Right cardiac atrium (tissue), 5 donors: ENCODE data around the gene ATG7. TPM values are rescaled to one million over a fixed set of nuclear protein-coding genes. Genes with fewer than 3 reads are reported as not detected.
A peak's percentile ranks its signal among the peaks of the same experiment; 100 is the strongest.

ENCODE experiments used
- ATAC-seq, 2 donors: fragments of 200-7000 bp; cut with Tn5 transposase; one replicate each; pipeline versions ENCODE4 v1.8.0 to v1.9.1; 2020; ENCODE audit warnings: moderate library complexity in 2 of 2, mild to moderate bottlenecking in 1 of 2
- DNase-seq, 3 donors: peaks; one replicate each; pipeline ENCODE4 v3.0.0-alpha.2; 2020
- H3K27ac ChIP-seq: one replicate; pipeline ENCODE4 v1.5.1; 2013; ENCODE audit warnings: mild to moderate bottlenecking, low read length, control low read depth, moderate library complexity
- H3K27me3 ChIP-seq: one replicate; pipeline ENCODE4 v1.6.1; 2013; ENCODE audit not compliant: control insufficient read depth, insufficient read depth
- H3K4me1 ChIP-seq: one replicate; pipeline ENCODE4 v1.6.1; 2013; ENCODE audit warnings: low read length; ENCODE audit not compliant: control insufficient read depth, insufficient read depth
- H3K4me3 ChIP-seq: one replicate; pipeline ENCODE4 v1.5.1; 2013; ENCODE audit warnings: low read length, control low read depth
- H3K9me3 ChIP-seq: one replicate; pipeline ENCODE4 v1.6.1; 2013; ENCODE audit warnings: low read length; ENCODE audit not compliant: control insufficient read depth
- WGBS: extraction: QIAGEN DNeasy Blood & Tissue Kit; methylation state at CpG from one replicate; pipeline ENCODE4 v1.1.7; 2013; 5-methylcytosine and 5-hydroxymethylcytosine counted together
- intact Hi-C, 4 donors: fragments of 100-400 bp; cut with DNase I; formaldehyde crosslinking; loops; one replicate each; pipeline versions ENCODE4 v1.11.0 to v1.14.0; 2022 to 2023
- polyA plus RNA-seq: library from polyadenylated mRNA; stranded (reverse); fragments of 200-250 nt; gene quantifications from one replicate; pipeline ENCODE4 v1.2.3, GENCODE V29; 2013
- total RNA-seq, 4 donors: library from RNA; stranded (reverse); fragmentation: NEBNext Ultra II Directional; extraction: Animal tissue kit (Norgen Biotek cat#: 25700); gene quantifications; one replicate each; pipeline ENCODE4 v1.2.1, GENCODE V29; 2021
- donor health status: healthy with polysubstance abuse.
- donor health status: DM: no; HTN: yes; CAD: no.
- donor health status: DM: no; HTN: no; CAD: no.
- donor health status: DM: no; HTN: yes; CAD: no; lungs with severe emphysema.
- donor health status: DM: yes; HTN: yes; CAD: no.

ATG7 gene
- total and polyA plus RNA-seq, 5 donors = 5.9 to 22.3 (median 19.6) TPM

GRCh38 chr3:11583235-11583634 is 311.0 kb downstream of the ATG7 start:
- Histone ChIP-seq H3K27ac (no peak overlapping the region), H3K9me3 (no peaks in the 10 kb centered on the region), H3K4me3 (no peak overlapping the region), H3K27me3 (no peaks in the 10 kb centered on the region), H3K4me1 (peaks cover 21% of the 10 kb centered on the region)
- ATAC-seq = no peak
- intact Hi-C loops = loop anchor here in 1 of 4 donors (10.0 kb wide), 1 partner anchor 52 kb away; no protein-coding TSS in a partner anchor
- no peak for DNase-seq

DNA sequence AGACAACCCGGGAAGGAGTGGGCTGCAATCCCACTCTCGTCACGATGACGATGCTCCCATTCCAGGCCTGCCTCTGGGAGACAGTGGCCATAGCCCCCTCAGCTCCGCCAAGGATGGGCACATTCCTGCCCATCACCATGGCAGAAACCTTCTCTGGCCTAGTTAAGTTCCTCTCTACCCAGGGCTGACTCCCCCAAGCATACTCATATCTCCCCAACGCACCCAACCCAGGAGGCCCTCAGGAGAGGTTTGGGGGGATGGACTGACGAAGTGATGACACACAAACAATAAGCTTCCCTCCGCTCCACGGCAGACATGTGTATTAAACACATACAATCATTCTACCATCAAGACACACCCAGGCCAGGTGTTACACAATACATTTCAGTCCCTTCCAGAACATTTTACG is 311.4 kb downstream of the ATG7 start:
- intact Hi-C loops = loop anchor here in 1 of 4 donors (10.0 kb wide), 1 partner anchor 51 kb away; no protein-coding TSS in a partner anchor
- Histone ChIP-seq H3K4me1 (peaks cover 26% of the 10 kb centered on the region), H3K27ac (peak overlapping the region; percentile 14), H3K9me3 (no peaks in the 10 kb centered on the region), H3K27me3 (no peaks in the 10 kb centered on the region), H3K4me3 (no peak overlapping the region)
- 35% methylated on average over 10 of the region's 10 CpGs for WGBS
- ATAC-seq (peak in 1 of 2 donors; percentile 15), DNase-seq (no peak)

- DNase-seq = no peak
- Histone ChIP-seq H3K9me3 (no peaks in the 10 kb centered on the region), H3K4me3 (no peak overlapping the region), H3K27ac (no peak overlapping the region), H3K27me3 (no peaks in the 10 kb centered on the region), H3K4me1 (peaks cover 32% of the 10 kb centered on the region)
- no peak for ATAC-seq
- WGBS = 78% methylated on average over 4 of the region's 4 CpGs
- intact Hi-C loops = loop anchor here in 1 of 4 donors (10.0 kb wide), 1 partner anchor 50 kb away; no protein-coding TSS in a partner anchor
Observed at GRCh38 chr3:11584570-11584969, 312.4 kb downstream of the ATG7 start.

GRCh38 chr3:11587766-11588165 is 315.6 kb downstream of the ATG7 start:
- Histone ChIP-seq H3K27ac (no peak overlapping the region), H3K4me1 (peaks cover 48% of the 10 kb centered on the region), H3K27me3 (no peaks in the 10 kb centered on the region), H3K9me3 (no peaks in the 10 kb centered on the region), H3K4me3 (no peak overlapping the region)
- ATAC-seq (no peak), DNase-seq (no peak)
- WGBS = 87% methylated on average over 12 of the region's 12 CpGs
- intact Hi-C loops = loop anchor here in 1 of 4 donors (10.0 kb wide), 1 partner anchor 47 kb away; no protein-coding TSS in a partner anchor

DNA sequence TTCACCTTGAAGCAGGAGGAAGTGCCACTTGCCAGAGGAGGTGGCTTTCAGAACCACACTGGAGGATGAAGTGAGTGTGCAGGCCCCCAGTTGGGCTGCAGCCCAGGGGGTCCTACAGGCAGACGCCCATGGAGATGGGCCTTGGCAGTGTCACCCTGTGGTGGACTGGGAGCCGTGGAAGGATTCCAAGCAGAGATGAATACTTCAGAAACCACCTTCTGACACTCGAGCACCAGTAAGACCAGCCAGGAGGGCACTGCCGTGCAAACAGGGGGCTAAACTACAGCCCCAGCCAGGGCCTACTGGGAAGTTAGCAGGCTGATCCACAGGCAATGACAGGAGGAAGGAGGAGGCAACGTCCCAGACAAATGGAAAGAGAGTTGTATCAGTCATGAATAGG is 316.1 kb downstream of the ATG7 start:
- WGBS = 46% methylated on average over 5 of the region's 5 CpGs
- Histone ChIP-seq H3K4me3 (no peak overlapping the region), H3K27ac (peak overlapping the region; percentile 51), H3K4me1 (peaks cover 46% of the 10 kb centered on the region), H3K27me3 (no peaks in the 10 kb centered on the region), H3K9me3 (no peaks in the 10 kb centered on the region)
- no peak for DNase-seq
- no peak for ATAC-seq
- intact Hi-C loops = loop anchor here in 1 of 4 donors (10.0 kb wide), 1 partner anchor 46 kb away; no protein-coding TSS in a partner anchor

GRCh38 chr3:11588755-11589154 is 316.6 kb downstream of the ATG7 start:
- ATAC-seq (peak in 1 of 2 donors; percentile 21), DNase-seq (no peak)
- whole genome bisulfite sequencing = 39% methylated on average over 3 of the region's 3 CpGs
- Histone ChIP-seq H3K9me3 (no peaks in the 10 kb centered on the region), H3K27me3 (no peaks in the 10 kb centered on the region), H3K4me3 (no peak overlapping the region), H3K27ac (peak overlapping the region; percentile 16), H3K4me1 (peaks cover 47% of the 10 kb centered on the region)
- intact Hi-C loops = loop anchor here in 1 of 4 donors (10.0 kb wide), 1 partner anchor 46 kb away; no protein-coding TSS in a partner anchor

GRCh38 chr3:11589706-11590105 is 317.5 kb downstream of the ATG7 start:
- ATAC-seq (no peak), DNase-seq (no peak)
- Histone ChIP-seq H3K27ac (peak overlapping the region; percentile 96), H3K27me3 (no peaks in the 10 kb centered on the region), H3K4me1 (peaks cover 50% of the 10 kb centered on the region), H3K9me3 (no peaks in the 10 kb centered on the region), H3K4me3 (no peak overlapping the region)
- 77% methylated on average over 11 of the region's 11 CpGs for WGBS
- intact Hi-C loops = loop anchor here in 2 of 4 donors (5.0 to 10.0 kb wide), 2 partner anchors 45 to 53 kb away; partner anchors contain the start of gene VGLL4 (in 1 of the 2)

DNA sequence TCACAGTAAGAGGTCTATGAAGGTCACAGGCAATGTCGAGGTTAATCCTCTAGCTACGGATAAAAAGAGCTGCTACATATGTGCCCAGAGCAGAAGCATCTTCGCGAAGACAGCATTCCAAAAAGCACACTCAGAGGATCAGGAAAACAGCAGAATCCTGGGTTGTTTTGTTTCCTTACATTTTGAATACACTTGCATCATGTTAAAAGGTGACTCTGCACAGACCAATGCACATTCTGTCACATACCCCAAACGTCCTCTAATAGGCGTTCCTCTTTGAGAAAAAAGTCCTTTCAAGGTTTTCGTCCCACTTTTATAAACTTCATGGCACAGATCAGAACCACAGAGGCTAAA is 318.8 kb downstream of the ATG7 start:
- intact Hi-C loops = loop anchor here in 1 of 4 donors (5.0 kb wide), 1 partner anchor 51 kb away; the partner anchor contains the start of gene VGLL4

DNA sequence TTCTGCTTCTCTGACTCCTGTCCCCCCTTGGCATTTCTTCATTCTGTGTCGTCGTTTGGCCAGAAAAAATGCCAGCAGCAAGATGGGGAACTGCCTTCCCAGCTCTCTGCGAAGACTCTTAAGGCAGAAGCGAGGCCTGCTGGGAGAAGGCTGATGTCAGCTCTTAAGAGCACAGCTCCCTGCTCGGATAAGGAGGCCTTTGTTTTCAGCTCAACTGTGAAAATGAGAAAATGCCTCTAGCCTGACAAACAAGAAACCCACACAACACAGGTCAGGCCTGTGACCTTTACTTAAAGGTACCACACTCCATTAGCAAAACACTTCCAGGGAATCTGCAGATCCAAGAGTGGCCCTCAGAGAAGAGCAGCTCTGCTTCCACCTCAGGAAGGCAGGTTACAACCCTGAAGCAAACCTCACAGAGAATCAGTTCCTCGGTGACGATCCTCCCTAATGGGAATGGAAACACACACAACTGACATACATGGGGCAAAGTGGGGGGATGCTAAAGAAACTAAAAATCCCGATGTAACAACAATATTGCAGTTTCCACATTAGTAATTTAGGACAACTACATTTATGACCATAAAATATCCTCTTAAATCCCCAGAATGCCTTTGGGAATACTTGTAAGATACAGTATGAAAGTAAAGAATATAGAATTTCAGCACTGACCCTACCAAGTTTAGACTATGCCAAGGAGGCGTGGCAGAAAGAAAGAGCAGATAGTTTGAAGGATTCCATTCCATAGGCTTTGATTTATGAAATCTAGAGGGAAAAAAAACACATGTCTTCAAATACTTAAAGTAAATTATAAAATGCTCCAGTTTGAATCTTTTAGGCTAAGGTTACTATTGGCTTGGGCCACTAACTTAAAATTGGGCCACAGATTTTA is 319.4 kb downstream of the ATG7 start:
- Histone ChIP-seq H3K4me3 (no peak overlapping the region), H3K27me3 (no peaks in the 10 kb centered on the region), H3K27ac (peak overlapping the region; percentile 96), H3K9me3 (no peaks in the 10 kb centered on the region), H3K4me1 (peaks cover 50% of the 10 kb centered on the region)
- DNase-seq (peak; percentile 79 to 89 (median 84)), ATAC-seq (peak; percentile 80 to 88)
- 16% methylated on average over 9 of the region's 9 CpGs for WGBS
- intact Hi-C loops = loop anchor here in 1 of 4 donors (5.0 kb wide), 1 partner anchor 51 kb away; the partner anchor contains the start of gene VGLL4

More for the DNA sequence above, 318.8 kb downstream of the ATG7 start:
- Histone ChIP-seq H3K4me1 (peaks cover 50% of the 10 kb centered on the region), H3K9me3 (no peaks in the 10 kb centered on the region), H3K27ac (peak overlapping the region; percentile 96), H3K4me3 (no peak overlapping the region), H3K27me3 (no peaks in the 10 kb centered on the region)
- ATAC-seq (no peak), DNase-seq (no peak)
- WGBS = 26% methylated on average over 7 of the region's 7 CpGs

GRCh38 chr3:11592445-11593298 is 320.5 kb downstream of the ATG7 start:
- peaks cover 46% of the 10 kb centered on the region for H3K4me1 ChIP-seq
- DNase-seq (peak in 1 of 3 donors; percentile 61), ATAC-seq (peak; percentile 7 to 20)
- H3K9me3 ChIP-seq = no peaks in the 10 kb centered on the region
- H3K4me3 ChIP-seq = no peak overlapping the region
- H3K27me3 ChIP-seq = no peaks in the 10 kb centered on the region
- 30% methylated on average over 14 of the region's 14 CpGs for WGBS
- peak overlapping the region; percentile 87 for H3K27ac ChIP-seq
- intact Hi-C loops = loop anchor here in 1 of 4 donors (5.0 kb wide), 1 partner anchor 50 kb away; the partner anchor contains the start of gene VGLL4
